Type B pancreatic cell (in vitro differentiated cells): ENCODE results near the gene RHAG. TPM values are rescaled to one million over a fixed set of nuclear protein-coding genes. Genes with fewer than 3 reads are reported as not detected.
A peak's percentile ranks its signal among the peaks of the same experiment; 100 is the strongest.
"Not testable (repeated sequence)": the region's sequence is repeated elsewhere in the genome, so short reads cannot be mapped to it uniquely, and the experiment has no call there.

ENCODE experiments used
- DNase-seq: peaks from one replicate; pipeline ENCODE4 v3.0.0; 2021; ENCODE audit warnings: mixed read lengths; ENCODE audit not compliant: unreplicated experiment; ENCODE audit errors: extremely low spot score
- H3K27ac Mint-ChIP-seq: 2 replicates; pipeline ENCODE4 v1.8.0; 2021; ENCODE audit warnings: mild to moderate bottlenecking, mixed read lengths
- H3K27me3 Mint-ChIP-seq: 2 replicates; pipeline ENCODE4 v1.8.0; 2021; ENCODE audit warnings: mixed read lengths
- H3K36me3 Mint-ChIP-seq: 2 replicates; pipeline ENCODE4 v1.8.0; 2021; ENCODE audit warnings: mixed read lengths
- H3K4me1 Mint-ChIP-seq: one replicate; pipeline ENCODE4 v1.8.0; 2021; ENCODE audit warnings: mixed read lengths; ENCODE audit not compliant: unreplicated experiment
- H3K4me3 Mint-ChIP-seq: 2 replicates; pipeline ENCODE4 v1.8.0; 2021; ENCODE audit warnings: mild to moderate bottlenecking, mixed read lengths
- H3K9me3 Mint-ChIP-seq: 2 replicates; pipeline ENCODE4 v1.8.0; 2021; ENCODE audit warnings: mixed read lengths
- CTCF ChIP-seq: fragments of 200-600 bp; sonication (generic); conservative IDR thresholded peaks from 2 replicates; pipeline ENCODE4 v1.5.0; 2021; ENCODE audit warnings: antibody characterized with exemption, mild to moderate bottlenecking
- total RNA-seq: library from RNA; stranded (reverse); gene quantifications from 2 replicates; pipeline ENCODE4 v1.2.1, GENCODE V29; 2021; ENCODE audit warnings: low replicate concordance

RHAG gene
- total RNA-seq, 1 donor from 2014 or later: not detected

GRCh38 chr6:49626811-49627210 lies 9.8 kb downstream of the RHAG start:
- H3K4me3 Mint-ChIP-seq: no peak overlapping the region
- no peaks in the 10 kb centered on the region for H3K36me3 Mint-ChIP-seq
- no peak for TF ChIP-seq CTCF

DNA sequence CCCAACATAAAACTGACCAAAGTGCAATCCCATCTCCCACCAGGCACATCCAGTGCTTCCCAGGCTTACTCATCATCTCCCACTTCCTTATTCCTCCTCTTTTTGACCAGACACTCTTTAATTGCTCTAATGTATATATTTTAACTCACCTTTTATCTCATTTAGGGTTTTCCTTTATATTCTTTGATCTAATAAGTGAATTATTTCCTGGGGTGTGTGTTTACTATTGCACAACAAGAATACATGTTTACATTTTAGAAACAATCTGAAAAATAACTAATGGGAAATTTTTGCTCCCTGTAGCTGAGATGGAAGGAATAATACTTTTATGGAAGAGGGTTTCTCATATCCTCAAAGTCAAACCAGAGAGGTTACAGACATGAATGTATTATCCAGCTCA lies 18.4 kb downstream of the RHAG start:
- no peaks in the 10 kb centered on the region for H3K9me3 Mint-ChIP-seq
- no peak overlapping the region for H3K27ac Mint-ChIP-seq
- H3K27me3 Mint-ChIP-seq: peaks cover 5% of the 10 kb centered on the region
- TF ChIP-seq CTCF: no peak
- H3K36me3 Mint-ChIP-seq: no peaks in the 10 kb centered on the region
- H3K4me3 Mint-ChIP-seq: no peak overlapping the region
- DNase-seq: no peak
- H3K4me1 Mint-ChIP-seq: no peaks in the 10 kb centered on the region

More at GRCh38 chr6:49626811-49627210, 9.8 kb downstream of the RHAG start:
- Mint-ChIP-seq H3K9me3 (no peaks in the 10 kb centered on the region), H3K4me1 (no peaks in the 10 kb centered on the region), H3K27ac (no peak overlapping the region), H3K27me3 (no peaks in the 10 kb centered on the region)
- no peak for DNase-seq

DNA sequence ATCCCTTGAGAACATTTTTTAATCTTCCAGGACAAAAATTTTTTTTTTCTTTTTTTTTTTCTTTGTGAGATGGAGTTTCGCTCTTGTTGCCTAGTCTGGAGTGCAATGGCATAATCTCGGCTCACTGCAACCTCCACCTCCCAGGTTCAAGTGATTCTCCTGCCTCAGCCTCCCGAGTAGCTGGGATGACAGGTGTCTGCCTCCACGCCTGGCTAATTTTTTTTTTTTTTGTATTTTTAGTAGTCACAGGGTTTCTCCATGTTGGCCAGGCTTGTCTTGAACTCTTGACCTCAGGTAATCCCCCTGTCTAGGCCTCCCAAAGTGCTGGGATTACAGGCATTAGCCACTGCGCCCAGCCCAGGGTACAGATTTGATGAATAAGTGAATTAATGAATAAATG lies 22.5 kb downstream of the RHAG start:
- not testable (repeated sequence) for H3K9me3 Mint-ChIP-seq, DNase-seq, H3K36me3 Mint-ChIP-seq, H3K27ac Mint-ChIP-seq, H3K27me3 Mint-ChIP-seq, H3K4me3 Mint-ChIP-seq, H3K4me1 Mint-ChIP-seq

GRCh38 chr6:49609285-49609684 lies 27.4 kb downstream of the RHAG start:
- Mint-ChIP-seq H3K36me3 (no peaks in the 10 kb centered on the region), H3K9me3 (no peaks in the 10 kb centered on the region), H3K27ac (no peak overlapping the region), H3K27me3 (peaks cover 3% of the 10 kb centered on the region), H3K4me3 (no peak overlapping the region), H3K4me1 (no peaks in the 10 kb centered on the region)
- no peak for TF ChIP-seq CTCF
- no peak for DNase-seq

- not testable (repeated sequence) for DNase-seq, H3K27ac Mint-ChIP-seq, H3K4me3 Mint-ChIP-seq, H3K27me3 Mint-ChIP-seq, H3K4me1 Mint-ChIP-seq, H3K36me3 Mint-ChIP-seq, H3K9me3 Mint-ChIP-seq
These were observed 28.4 kb downstream of the RHAG start for GRCh38 chr6:49608275-49608674.

- Mint-ChIP-seq H3K27me3 (peaks cover 3% of the 10 kb centered on the region), H3K36me3 (no peaks in the 10 kb centered on the region), H3K4me3 (no peak overlapping the region), H3K9me3 (no peaks in the 10 kb centered on the region), H3K27ac (no peak overlapping the region), H3K4me1 (no peaks in the 10 kb centered on the region)
- peak; percentile 36 for TF ChIP-seq CTCF
- DNase-seq: no peak
These were observed 29.2 kb downstream of the RHAG start for GRCh38 chr6:49607391-49607982.
